Fibroblast of skin of abdomen (primary cell): ENCODE results near the gene REC8.

Experiments
- DNase-seq: peaks from one replicate; pipeline ENCODE4 v3.0.0-alpha.2; 2013

REC8 gene

DNA sequence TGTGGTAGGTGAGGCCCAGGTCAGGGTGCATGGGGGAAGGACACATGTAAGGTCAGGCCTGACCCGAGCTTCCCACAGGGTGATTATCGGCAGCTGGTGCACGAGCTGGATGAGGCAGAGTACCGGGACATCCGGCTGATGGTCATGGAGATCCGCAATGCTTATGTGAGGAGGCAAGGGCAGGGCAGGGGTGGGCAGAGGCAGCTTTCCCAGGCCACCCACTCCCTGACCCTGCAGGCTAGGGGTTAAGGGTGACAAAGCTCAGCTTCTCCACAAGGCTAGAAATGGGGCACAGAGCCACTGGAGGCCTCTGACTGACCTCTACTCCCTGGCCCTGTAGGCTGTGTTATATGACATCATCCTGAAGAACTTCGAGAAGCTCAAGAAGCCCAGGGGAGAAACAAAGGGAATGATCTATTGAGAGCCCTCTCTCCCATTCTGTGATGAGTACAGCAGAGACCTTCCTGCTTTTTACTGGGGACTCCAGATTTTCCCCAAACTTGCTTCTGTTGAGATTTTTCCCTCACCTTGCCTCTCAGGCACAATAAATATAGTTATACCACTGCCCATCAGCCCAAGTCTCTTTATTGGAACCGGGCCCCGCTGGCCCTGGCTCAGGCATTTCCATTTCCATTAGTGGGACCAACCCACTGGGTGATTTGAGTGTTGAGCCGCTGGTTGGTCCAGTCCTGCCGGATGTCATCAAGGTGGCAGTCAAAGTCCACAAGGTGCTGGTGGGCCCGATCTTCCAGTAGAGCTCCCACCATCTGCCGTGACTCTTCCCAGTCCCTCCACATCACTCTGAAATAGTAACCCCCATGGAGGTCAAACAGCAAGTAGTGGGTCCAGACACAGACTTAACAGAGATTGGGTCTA lies 33.2 kb upstream of the REC8 start:
- no peak for DNase-seq

DNA sequence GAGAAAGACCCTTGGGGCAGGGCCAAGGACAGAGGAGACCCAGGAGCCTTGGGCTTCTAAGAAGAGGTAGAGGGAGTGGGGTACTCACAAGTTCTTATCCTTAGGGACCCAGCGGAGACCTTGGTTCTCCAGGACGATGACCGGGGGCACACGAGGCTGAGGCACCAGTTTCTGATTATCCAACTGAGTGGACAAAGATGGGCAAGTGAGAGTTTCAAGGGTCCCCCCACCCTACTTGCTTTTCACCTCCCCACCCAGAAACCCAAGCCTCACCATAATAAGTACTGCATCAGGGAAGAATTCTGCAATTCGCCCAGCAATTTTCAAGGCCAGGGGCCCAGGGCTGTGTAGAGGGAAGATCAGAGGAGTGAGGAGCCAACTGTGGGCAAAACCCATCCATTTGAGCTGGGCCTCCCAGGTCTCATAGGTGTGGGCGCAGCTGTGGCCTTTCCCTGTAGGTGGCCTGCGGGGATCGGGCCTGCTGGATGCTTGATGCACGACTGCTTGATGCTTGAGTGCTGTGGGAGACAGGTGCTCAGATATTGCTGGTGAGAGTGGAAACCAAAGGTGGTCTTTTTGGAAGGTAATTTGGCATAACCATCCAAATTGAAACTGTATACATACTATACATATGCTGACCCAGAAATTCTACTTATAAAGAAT lies 32.5 kb upstream of the REC8 start:
- no peak for DNase-seq

DNA sequence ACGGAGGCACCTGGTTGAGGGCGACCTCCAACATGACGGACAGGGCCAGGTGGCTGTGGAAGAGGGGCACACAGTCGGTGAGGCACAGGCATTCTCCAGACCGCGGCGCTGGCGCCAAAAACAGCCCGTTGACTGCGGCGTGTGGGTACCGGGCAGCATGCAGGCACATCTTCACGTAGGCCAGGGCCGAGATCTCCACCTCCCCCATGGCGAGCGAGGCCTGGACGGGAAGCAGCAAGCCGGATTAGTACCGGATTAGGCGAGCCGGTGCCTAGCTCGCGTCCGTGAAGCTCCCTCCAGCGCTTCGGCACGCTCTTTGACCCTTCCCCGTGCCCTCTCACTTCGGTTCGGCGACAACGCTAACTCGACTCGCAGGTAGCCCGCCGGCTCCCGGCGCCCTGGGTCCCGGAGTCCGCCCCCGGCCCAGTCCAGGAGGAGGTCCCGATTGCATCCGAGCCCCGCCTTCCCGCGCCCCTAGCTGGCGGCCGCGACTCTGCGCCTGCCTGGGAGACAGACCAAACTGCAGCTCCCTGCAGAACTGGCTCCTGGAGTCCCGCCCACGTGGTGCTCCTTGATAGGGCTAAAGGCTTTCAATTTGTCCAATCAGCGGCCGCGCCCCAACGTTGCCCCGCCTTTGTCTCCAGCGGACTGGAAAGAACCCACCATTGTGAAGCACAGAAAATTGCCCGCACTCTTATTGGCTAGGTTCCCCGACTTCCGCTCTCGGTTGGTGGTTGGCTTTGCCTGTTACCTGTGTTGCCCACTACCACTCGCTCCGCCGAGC lies 30.6 kb upstream of the REC8 start, which contains the start of gene EMC9:
Gene EMC9 (minus strand): TSS at position 495 of the 784 bp plus-strand sequence. CDS start 287 bp downstream, at position 208.
- DNase-seq: peak; percentile 99

DNA sequence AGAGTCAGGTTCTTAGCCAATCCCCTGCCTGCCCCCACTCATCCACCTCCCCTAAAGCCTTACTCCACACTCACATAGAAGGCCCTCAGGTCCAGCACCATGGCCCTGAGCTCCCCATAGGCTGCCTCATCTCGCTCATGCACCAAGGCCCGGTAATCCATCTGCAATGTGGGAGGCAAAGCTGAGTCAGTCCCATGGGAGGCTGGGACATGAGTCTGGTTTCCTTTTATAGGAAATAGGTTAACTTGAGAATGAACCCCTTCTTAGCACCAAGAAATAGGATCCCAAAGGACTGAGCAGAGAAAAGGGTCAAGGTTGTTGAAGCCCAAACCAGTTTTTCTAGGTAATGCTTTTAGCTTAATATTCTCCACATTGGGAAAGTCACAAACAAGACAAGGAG lies 28.4 kb upstream of the REC8 start:
- DNase-seq: peak; percentile 47

DNA sequence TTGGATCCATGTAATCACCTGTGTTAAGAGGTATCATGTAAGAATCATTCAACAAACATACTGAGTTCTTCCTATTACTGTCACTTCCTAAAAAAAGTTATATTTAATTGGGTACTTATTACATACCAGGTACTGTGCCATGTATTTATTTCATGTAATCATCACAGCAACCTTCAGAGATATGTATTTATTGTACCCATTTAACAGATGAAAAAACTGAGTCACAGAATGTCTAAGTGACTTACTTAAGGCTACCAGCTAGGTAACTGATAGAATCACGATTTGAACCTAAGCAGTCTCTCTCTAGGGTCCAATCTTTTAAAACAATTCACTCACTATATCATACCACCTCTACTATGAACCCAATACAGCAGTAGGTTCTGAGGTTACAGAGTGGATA lies 27.4 kb upstream of the REC8 start:
- DNase-seq: no peak

DNA sequence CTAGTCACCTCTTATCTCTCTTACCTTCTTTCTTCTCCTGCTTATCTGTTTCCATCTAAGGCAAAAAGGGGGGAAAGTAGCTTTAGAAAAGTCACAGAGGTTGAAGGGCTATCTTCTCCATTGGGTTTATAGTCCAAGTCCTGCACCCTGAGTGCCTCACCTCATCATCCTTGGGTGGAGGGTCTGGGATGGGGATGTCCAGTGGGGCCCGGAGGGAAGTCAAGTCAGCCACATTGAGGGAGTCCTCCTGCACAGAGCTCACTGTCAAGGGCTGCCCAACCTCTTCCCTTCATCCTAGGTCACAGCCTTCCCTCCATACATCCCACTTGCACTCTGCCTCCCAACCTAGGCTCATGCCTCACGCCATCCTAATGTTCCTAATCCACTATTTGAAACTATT lies 26.7 kb upstream of the REC8 start:
- no peak for DNase-seq

DNA sequence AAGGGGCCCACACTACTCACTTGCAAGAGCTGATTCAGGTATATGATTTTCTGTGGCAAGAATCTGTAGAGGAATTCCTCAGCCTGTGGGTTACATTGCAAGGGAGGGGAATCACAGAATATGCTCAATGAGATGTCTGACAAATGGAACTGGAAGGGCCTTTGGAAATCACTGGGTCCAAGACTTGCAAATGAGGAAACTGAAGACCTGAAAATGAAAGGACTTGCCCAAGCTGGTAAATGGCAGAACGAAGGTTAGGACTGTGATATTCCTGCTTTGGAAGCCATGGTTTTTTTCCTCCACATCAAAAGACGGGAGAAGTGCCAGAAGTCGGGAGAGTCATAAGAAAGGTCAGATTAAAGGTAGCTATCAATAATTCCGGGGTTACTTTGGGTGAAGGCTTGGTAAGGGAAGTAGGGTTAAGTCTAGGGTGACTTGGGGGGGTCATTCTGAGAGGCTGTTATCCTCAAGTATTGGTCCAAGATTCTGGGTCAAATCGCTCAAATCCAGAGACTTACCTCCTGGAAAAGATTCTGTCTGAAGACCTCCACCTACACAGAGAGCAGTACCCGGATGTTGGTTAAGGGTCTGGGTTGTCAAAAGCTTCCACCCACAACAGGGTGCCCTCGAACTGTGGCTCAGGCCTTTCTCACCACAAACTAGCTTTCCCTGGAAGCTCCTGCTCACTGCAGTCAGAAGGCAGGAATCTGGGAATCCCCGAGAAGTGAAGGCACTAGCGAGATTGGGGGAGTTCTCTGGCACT lies 26.0 kb upstream of the REC8 start:
- no peak for DNase-seq

DNA sequence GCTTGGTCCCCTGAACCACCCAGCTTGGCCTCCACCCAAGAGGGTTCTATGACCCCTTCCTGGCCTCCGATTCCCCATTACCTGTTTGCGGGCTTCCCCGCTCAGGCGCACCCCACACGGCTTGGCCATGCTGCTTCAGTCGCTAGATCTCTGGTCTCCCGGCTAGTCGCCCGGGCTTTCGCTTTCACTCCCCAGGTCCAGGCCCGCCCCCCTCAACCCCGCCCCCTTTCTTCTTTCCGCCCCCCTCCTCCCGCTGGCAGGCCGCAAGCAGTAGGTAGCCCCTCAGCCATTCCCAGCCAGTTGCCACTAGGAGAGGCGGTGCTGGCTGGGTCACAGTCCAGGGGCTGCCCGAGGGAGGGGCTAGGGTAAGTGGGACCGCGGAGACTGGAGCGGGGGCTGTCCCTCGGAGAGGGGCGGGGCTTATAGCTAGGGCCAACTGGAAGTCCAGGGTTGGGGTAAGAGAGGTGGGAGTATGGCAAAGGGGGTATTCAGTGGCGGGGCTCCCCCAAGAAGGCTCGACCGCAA lies 25.4 kb upstream of the REC8 start, which contains the start of gene PSME2:
Gene PSME2 (minus strand): TSS at position 158 of the 525 bp plus-strand sequence. CDS start 29 bp downstream, at position 129.
- DNase-seq: peak; percentile 98

DNA sequence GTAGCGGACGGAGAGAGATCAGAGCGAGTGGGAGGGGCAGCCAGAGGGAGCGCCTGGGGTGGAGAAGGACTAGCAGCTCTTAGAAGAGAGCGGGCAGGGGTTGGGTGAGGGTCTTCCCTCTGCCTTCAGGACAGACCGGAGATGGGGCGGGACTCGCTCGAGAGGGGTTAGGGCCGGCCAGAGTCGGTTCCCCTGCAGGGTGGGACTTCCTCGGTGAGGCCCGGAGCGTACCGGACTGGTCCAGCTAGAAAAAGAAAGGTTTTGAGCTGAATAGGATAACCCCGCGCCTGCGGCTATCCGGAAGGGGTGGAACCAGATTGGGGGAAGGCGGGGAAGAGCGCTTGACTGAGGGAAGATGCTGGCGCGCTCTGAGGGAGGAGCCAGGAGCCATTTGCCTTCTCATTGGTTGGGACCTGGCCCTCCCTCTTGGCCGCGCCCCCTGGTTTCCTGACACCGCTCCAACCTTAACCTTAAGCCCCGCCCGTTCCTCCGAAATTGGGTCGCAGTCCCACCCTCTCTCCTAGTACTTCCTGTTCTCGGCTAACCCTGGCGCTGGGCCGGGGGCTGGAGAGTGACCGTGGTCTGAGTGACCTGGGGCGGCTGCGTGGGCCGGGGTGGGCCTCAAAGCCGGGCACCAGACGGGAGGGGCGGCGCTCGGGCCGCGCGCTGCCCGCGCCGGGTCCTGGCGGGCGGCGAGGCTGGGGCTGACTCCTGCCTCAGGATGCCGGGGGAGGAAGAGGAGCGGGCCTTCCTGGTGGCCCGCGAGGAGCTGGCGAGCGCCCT lies 24.7 kb upstream of the REC8 start, which contains the start of gene RNF31:
Gene RNF31 (plus strand): TSS at position 521 of the 783 bp plus-strand sequence. CDS start 201 bp downstream, at position 722.
- DNase-seq: peak; percentile 98

DNA sequence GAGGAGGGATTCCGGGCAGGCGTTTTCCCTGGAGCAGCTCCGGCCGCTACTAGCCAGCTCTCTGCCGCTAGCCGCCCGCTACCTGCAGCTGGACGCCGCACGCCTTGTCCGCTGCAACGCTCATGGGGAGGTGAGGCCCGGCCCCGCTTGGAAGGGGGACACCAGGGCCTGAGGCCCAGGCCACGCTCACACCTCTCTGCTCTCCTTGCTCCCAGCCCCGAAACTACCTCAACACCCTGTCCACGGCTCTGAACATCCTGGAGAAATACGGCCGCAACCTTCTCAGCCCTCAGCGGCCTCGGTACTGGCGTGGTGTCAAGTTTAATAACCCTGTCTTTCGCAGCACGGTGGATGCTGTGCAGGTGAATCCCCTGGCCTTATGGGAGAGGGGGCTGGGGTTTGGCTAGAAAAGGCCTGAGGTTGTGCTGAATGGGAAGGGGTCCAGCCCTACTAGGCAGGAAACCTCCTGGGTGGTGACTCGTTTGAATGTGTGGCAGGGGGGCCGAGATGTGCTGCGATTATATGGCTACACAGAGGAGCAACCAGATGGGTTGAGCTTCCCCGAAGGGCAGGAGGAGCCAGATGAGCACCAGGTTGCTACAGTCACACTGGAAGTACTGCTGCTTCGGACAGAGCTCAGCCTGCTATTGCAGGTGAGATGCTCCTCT lies 24.0 kb upstream of the REC8 start:
- no peak for DNase-seq

DNA sequence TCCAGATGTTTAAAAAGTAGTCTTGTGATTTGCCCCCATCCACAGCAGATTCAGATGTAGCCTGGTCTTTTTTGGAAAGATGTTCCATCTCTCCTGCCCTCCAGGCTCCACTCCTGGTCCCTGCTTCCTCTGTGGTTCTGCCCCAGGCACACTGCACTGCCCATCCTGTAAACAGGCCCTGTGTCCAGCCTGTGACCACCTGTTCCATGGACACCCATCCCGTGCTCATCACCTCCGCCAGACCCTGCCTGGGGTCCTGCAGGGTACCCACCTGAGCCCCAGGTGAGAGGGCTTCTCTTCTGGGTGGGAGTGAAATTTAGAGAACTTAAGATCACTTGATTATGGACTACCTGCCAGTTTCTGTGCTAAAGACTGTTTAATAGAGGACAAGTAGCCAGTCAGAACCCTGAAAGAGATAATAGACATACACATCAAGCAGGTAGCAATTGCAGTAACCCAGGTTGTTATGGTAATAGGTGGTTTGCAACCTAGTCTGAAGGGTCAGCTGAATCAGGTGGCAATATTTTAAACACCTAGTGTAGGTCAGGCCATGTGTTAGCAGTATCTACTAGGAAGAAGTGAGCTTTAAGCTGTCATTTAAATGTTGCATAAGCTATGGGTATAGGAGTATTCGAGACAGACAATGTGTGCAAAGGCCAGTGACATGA lies 22.4 kb upstream of the REC8 start:
- no peak for DNase-seq

DNA sequence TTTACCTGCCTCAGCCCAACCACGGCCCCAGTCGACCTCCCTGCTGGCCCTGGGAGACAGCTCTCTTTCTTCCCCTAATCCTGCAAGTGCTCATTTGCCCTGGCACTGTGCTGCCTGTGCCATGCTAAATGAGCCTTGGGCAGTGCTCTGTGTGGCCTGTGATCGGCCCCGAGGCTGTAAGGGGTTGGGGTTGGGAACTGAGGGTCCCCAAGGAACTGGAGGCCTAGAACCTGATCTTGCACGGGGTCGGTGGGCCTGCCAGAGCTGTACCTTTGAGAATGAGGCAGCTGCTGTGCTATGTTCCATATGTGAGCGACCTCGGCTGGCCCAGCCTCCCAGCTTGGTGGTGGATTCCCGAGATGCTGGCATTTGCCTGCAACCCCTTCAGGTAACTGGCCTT lies 21.8 kb upstream of the REC8 start:
- no peak for DNase-seq

DNA sequence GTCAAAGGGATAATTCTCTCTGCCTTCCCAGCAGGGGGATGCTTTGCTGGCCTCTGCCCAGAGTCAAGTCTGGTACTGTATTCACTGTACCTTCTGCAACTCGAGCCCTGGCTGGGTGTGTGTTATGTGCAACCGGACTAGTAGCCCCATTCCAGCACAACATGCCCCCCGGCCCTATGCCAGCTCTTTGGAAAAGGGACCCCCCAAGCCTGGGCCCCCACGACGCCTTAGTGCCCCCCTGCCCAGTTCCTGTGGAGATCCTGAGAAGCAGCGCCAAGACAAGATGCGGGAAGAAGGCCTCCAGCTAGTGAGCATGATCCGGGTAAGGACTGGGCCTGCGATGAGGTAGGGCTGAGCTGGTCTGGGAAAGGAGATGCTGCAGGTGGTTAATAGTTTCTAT lies 21.3 kb upstream of the REC8 start:
- DNase-seq: no peak

DNA sequence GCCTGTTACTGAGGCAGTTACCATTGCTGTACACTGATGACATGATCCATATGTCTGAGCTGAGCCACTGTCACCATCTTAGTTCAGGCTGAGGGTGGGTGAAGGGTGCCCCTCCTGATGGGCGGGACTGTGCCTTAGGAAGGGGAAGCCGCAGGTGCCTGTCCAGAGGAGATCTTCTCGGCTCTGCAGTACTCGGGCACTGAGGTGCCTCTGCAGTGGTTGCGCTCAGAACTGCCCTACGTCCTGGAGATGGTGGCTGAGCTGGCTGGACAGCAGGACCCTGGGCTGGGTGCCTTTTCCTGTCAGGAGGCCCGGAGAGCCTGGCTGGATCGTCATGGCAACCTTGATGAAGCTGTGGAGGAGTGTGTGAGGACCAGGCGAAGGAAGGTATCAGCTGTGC lies 20.9 kb upstream of the REC8 start:
- no peak for DNase-seq

DNA sequence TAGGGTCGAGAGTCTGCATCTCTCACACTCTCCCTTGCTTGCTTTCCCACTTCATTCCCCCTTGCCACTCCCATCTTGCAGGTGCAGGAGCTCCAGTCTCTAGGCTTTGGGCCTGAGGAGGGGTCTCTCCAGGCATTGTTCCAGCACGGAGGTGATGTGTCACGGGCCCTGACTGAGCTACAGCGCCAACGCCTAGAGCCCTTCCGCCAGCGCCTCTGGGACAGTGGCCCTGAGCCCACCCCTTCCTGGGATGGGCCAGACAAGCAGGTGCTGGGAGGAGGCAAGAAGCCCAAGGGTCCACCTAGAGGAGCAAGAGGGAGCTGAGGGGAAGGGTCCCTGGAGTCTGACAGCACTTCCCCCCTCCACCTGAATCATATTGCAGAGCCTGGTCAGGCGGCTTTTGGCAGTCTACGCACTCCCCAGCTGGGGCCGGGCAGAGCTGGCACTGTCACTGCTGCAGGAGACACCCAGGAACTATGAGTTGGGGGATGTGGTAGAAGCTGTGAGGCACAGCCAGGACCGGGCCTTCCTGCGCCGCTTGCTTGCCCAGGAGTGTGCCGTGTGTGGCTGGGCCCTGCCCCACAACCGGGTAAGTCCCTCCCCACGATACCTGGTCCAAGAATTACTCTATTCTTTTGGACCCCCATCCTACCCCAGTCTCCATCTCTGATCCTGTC lies 20.3 kb upstream of the REC8 start:
- no peak for DNase-seq

DNA sequence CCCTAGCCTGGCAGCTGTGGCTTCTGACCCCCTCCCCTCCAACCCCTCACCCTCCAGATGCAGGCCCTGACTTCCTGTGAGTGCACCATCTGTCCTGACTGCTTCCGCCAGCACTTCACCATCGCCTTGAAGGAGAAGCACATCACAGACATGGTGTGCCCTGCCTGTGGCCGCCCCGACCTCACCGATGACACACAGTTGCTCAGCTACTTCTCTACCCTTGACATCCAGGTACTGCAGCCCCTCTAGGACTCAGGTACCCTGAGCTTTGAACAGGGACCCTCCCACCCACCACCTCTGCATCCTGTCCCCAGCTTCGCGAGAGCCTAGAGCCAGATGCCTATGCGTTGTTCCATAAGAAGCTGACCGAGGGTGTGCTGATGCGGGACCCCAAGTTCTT lies 16.8 kb upstream of the REC8 start:
- DNase-seq: no peak

DNA sequence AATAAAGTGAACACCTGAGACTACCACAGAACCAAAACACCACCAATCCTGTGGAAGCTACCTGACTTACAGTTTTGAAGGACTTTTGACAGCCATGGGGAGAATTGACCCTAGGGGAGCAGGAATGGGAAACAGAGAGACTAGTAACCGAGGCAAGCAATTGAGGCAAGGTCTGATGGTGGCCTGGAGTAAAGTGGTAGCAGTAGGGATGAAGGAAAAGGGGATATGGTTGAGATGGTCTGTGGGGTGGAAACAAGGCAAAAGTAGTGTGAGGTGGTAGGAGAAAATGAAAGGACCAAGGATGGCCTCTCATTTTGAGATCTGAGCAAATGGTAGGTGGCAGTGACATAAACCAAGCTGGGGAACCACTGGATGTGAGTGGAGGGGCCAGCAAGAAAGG lies 15.0 kb upstream of the REC8 start:
- no peak for DNase-seq

DNA sequence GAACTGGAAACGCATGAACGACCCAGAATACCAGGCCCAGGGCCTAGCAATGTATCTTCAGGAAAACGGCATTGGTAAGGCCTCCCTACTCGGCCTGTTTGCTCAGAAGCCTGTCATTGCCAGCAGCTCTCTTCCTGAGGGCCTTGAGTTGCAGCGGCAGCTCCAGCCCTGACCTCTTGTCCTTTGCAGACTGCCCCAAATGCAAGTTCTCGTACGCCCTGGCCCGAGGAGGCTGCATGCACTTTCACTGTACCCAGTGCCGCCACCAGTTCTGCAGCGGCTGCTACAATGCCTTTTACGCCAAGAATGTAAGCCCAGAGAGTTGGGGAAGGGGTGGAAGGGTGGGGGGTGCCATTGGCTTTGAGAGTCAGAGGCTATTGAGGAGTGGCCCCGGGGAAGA lies 14.5 kb upstream of the REC8 start:
- no peak for DNase-seq

DNA sequence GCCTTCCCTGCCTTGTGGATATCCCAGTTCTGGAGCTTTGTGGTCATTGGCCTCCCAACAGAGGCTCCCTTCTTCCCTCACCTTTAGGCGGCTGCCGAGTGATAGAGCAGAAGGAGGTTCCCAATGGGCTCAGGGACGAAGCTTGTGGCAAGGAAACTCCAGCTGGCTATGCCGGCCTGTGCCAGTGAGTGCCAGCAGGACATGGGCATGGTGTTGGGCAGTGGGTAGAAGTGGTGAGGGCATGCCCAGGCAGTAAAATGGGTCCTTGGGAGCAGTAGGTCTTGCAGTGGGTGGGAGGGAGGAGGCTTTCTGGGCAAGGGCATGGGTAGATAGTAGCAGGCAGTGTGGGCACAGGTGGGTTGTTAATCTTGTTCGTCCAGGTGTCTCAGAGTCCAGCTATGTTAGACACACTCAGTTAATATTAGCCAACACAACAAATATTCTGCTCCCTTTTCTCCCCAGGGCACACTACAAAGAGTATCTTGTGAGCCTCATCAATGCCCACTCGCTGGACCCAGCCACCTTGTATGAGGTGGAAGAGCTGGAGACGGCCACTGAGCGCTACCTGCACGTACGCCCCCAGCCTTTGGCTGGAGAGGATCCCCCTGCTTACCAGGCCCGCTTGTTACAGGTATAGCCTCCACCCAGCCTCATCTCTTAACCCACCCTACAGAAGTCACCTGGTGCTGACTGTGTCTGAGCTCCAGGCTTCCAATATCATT lies 11.9 kb upstream of the REC8 start:
- no peak for DNase-seq
